Liver (tissue), 3 donors: ENCODE data around the gene DOCK2.

Source experiments
- HNF4A ChIP-seq, 2 donors: conservative IDR thresholded peaks; 2 replicates each; pipeline ENCODE4 v1.6.1; 2016; ENCODE audit warnings: antibody characterized with exemption in 2 of 2, mild to moderate bottlenecking in 2 of 2
- JUND ChIP-seq, 2 donors: IDR thresholded peaks; 2 replicates each; pipeline ENCODE4 v1.6.1; 2016; ENCODE audit warnings: antibody characterized with exemption in 2 of 2
- RAD21 ChIP-seq, 2 donors: IDR thresholded peaks; 2 replicates each; pipeline ENCODE4 v1.6.1; 2016; ENCODE audit warnings: antibody characterized with exemption in 2 of 2, mild to moderate bottlenecking in 2 of 2
- RXRA ChIP-seq, 2 donors: IDR thresholded peaks; 2 replicates each; pipeline ENCODE4 v1.6.1; 2017 to 2018; ENCODE audit warnings: antibody characterized with exemption in 2 of 2, mild to moderate bottlenecking in 1 of 2
- SP1 ChIP-seq: IDR thresholded peaks from 2 replicates; pipeline ENCODE4 v1.6.1; 2018; ENCODE audit warnings: antibody characterized with exemption, mild to moderate bottlenecking
- TAF1 ChIP-seq: conservative IDR thresholded peaks from 2 replicates; pipeline ENCODE4 v1.6.1; 2016; ENCODE audit warnings: antibody characterized with exemption, mild to moderate bottlenecking
- TF ChIP-seq, protein P1 (sequence below): fragments of 150-350 bp; IDR thresholded peaks from 2 replicates; pipeline ENCODE4 v1.5.1; 2017; ENCODE audit warnings: improper control_type of control experiment, low read depth, low read length; ENCODE audit not compliant: missing input control
- TF ChIP-seq, protein P2 (sequence below): IDR thresholded peaks from 2 replicates; pipeline ENCODE4 v1.6.1; 2016; ENCODE audit warnings: antibody characterized with exemption
- TF ChIP-seq, protein P3 (sequence below): IDR thresholded peaks from 2 replicates; pipeline ENCODE4 v1.6.1; 2016; ENCODE audit warnings: antibody characterized with exemption, mild to moderate bottlenecking
- TF ChIP-seq, protein P4 (sequence below): IDR thresholded peaks from 2 replicates; pipeline ENCODE4 v1.6.1; 2016; ENCODE audit warnings: antibody characterized with exemption
- donor health status: healthy.
- donor health status: healthy.

DNA sequence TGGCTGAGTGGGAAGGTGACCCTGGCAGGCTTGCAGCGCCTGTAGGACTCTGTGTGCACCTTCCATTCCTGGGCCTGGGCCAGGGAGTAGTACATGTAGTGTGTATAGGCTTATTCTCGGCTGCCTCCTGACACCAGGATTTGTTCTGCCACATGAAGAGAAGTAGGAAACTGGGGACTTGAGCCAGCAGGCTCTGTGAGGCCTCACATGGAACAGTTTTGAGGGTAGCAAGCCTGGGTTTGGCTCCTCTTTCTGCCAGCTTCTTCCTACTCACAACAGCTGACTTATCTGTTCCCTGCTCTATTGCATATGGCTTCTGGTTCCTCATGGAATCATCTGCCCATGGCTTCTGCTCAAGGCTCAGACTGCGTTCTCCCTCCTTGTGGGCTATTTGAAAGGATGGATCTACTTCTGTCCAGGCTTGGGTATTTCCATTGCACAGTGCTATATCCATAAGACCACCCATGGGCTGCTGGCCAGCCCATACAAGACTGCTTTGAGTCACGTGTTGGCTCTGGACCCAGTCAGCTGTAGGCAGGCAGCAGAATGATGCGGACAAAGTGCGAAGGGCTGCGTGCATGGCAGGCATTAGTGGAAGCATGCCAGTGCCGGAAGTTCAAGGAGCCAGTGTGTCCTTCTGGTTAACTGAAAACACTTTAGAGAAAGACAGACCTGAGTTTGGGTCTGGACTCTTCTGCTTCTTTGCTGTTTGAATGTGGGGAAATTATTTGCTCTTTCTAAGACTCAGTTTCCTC, 354.2 kb downstream of the DOCK2 start:
- TF ChIP-seq, protein P1, sequence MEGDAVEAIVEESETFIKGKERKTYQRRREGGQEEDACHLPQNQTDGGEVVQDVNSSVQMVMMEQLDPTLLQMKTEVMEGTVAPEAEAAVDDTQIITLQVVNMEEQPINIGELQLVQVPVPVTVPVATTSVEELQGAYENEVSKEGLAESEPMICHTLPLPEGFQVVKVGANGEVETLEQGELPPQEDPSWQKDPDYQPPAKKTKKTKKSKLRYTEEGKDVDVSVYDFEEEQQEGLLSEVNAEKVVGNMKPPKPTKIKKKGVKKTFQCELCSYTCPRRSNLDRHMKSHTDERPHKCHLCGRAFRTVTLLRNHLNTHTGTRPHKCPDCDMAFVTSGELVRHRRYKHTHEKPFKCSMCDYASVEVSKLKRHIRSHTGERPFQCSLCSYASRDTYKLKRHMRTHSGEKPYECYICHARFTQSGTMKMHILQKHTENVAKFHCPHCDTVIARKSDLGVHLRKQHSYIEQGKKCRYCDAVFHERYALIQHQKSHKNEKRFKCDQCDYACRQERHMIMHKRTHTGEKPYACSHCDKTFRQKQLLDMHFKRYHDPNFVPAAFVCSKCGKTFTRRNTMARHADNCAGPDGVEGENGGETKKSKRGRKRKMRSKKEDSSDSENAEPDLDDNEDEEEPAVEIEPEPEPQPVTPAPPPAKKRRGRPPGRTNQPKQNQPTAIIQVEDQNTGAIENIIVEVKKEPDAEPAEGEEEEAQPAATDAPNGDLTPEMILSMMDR = no peak
- TF ChIP-seq TAF1 (no peak), SP1 (no peak), HNF4A (conservative IDR thresholded peaks at IDR 0.05) (no peak), RAD21 (IDR thresholded peaks at IDR 0.05) (no peak), JUND (IDR thresholded peaks at IDR 0.05) (no peak), RXRA (IDR thresholded peaks at IDR 0.05) (no peak)
- TF ChIP-seq, protein P2, sequence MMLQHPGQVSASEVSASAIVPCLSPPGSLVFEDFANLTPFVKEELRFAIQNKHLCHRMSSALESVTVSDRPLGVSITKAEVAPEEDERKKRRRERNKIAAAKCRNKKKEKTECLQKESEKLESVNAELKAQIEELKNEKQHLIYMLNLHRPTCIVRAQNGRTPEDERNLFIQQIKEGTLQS = no peak
- TF ChIP-seq, protein P3, sequence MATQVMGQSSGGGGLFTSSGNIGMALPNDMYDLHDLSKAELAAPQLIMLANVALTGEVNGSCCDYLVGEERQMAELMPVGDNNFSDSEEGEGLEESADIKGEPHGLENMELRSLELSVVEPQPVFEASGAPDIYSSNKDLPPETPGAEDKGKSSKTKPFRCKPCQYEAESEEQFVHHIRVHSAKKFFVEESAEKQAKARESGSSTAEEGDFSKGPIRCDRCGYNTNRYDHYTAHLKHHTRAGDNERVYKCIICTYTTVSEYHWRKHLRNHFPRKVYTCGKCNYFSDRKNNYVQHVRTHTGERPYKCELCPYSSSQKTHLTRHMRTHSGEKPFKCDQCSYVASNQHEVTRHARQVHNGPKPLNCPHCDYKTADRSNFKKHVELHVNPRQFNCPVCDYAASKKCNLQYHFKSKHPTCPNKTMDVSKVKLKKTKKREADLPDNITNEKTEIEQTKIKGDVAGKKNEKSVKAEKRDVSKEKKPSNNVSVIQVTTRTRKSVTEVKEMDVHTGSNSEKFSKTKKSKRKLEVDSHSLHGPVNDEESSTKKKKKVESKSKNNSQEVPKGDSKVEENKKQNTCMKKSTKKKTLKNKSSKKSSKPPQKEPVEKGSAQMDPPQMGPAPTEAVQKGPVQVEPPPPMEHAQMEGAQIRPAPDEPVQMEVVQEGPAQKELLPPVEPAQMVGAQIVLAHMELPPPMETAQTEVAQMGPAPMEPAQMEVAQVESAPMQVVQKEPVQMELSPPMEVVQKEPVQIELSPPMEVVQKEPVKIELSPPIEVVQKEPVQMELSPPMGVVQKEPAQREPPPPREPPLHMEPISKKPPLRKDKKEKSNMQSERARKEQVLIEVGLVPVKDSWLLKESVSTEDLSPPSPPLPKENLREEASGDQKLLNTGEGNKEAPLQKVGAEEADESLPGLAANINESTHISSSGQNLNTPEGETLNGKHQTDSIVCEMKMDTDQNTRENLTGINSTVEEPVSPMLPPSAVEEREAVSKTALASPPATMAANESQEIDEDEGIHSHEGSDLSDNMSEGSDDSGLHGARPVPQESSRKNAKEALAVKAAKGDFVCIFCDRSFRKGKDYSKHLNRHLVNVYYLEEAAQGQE = no peak
- TF ChIP-seq, protein P4, sequence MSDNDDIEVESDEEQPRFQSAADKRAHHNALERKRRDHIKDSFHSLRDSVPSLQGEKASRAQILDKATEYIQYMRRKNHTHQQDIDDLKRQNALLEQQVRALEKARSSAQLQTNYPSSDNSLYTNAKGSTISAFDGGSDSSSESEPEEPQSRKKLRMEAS = no peak
